ENCODE data around the gene ATF4. TPM values are rescaled to one million over a fixed set of nuclear protein-coding genes. Genes with fewer than 3 reads are reported as not detected.

ATF4 gene
- total and polyA plus RNA-seq, 2 of the 8 experiments (the other 6 are each of a cell fraction or from before 2014, with no cell fraction given), result 553 to 704 TPM

DNA sequence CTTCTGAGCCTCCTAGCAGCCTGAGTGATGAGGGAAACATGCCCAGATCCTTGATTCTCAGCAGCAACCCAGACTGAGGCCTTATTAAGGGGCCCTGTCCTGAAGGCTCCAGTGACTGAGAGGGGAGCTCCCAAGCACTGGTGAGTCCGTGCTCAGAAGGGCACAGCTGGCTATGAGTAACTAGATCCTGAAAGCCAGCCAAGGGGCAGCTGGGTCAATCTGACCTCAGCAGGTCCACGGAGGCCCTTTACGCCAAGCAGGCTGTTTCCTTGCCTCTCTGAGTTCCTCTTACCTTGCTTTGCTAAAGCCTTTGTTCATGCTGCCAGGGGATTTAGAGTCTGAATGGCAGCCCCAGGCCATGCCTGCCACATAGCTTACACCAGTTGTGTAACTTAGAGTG, 37.6 kb upstream of the ATF4 start:
- no peak overlapping the region for H4K5ac ChIP-seq (ENCODE audit: insufficient read length, low read depth, low read length)
- H3K79me1 ChIP-seq (ENCODE audit: low read depth, low read length), result no peaks in the 10 kb centered on the region; the same call in none of the 2 replicates
- H3K9me3 ChIP-seq (ENCODE audit: insufficient read depth in 2 of 2, low read depth in 1 of 2, low read length in 1 of 2), result no peaks in the 10 kb centered on the region
- H2AFZ ChIP-seq (ENCODE audit: low read length), result no peak overlapping the region
- 97% methylated on average over 3 of the region's 3 CpGs; no CpG with 5 or more reads in 1 of the 2 experiments for WGBS, 2 experiments (ENCODE audit: extremely low coverage in 1 of 2, insufficient coverage in 1 of 2, insufficient read length in 1 of 2, insufficient replicate concordance in 2 of 2, low coverage in 1 of 2, low lambda C conversion rate in 2 of 2, missing lambda C conversion rate in 1 of 2)
- CTCF ChIA-PET (ENCODE audit: partially characterized antibody), result interaction anchor here (0.6 to 11.1 kb wide), 12 partner anchors 7 to 151 kb away, joined by 3 to 120 read pairs (median 4); no protein-coding TSS in a partner anchor
- H4K8ac ChIP-seq (ENCODE audit: extremely low read depth, insufficient read depth, low read length), result no peak overlapping the region
- no peak overlapping the region for H2BK120ac ChIP-seq (replicated peaks; ENCODE audit: low read depth, low read length)
- H2AK5ac ChIP-seq (ENCODE audit: low read depth, low read length), result no peak overlapping the region
- no peaks in the 10 kb centered on the region; a peak in 1 of 7 replicates for H3K27me3 ChIP-seq (replicated peaks in 1 of 4; ENCODE audit: control insufficient read depth in 3 of 4, extremely low read depth in 1 of 4, insufficient read depth in 3 of 4, low read length in 3 of 4)
- TF ChIP-seq ATF3 (IDR thresholded peaks at IDR 0.05; ENCODE audit: insufficient read depth, low read depth, low read length) (no peak), CREB1 (IDR thresholded peaks at IDR 0.05) (no peak), SP2 (IDR thresholded peaks at IDR 0.05; ENCODE audit: low read length) (no peak), CEBPB (IDR thresholded peaks at IDR 0.05; ENCODE audit: low read depth, low read length) (no peak), E2F6 (IDR thresholded peaks at IDR 0.05) (no peak), CBX8 (IDR thresholded peaks at IDR 0.05; ENCODE audit: borderline replicate concordance, low read depth, low read length) (no peak), EZH2 (IDR thresholded peaks at IDR 0.05; ENCODE audit: low read depth, low read length, severe bottlenecking) (no peak), RFX5 (IDR thresholded peaks at IDR 0.05; ENCODE audit: borderline replicate concordance, low read depth, low read length) (no peak), HDAC6 (IDR thresholded peaks at IDR 0.05; ENCODE audit: low read depth, low read length) (no peak), TAF7 (optimal IDR thresholded peaks at IDR 0.05; ENCODE audit: borderline replicate concordance, low read depth, low read length) (no peak), SP1 (IDR thresholded peaks at IDR 0.05; ENCODE audit: low read depth, low read length) (no peak), RAD21 (IDR thresholded peaks at IDR 0.05 in 1 of 2, conservative IDR thresholded peaks at IDR 0.05 in 1 of 2; ENCODE audit: low read depth in 2 of 2, low read length in 2 of 2) (no peak)
- H3K79me2 ChIP-seq (ENCODE audit: control insufficient read depth in 1 of 2, insufficient read depth in 2 of 2, low read length in 2 of 2), result no peaks in the 10 kb centered on the region
- H4K91ac ChIP-seq (replicated peaks; ENCODE audit: insufficient read length, low read length), result no peak overlapping the region
- DNase-seq (ENCODE audit: low read depth in 1 of 2, low spot score in 2 of 2), result no peak
- no peak overlapping the region for H3K18ac ChIP-seq (ENCODE audit: extremely low read depth, low read length)
- no peak overlapping the region for H3K14ac ChIP-seq (ENCODE audit: insufficient read length)
- H3K27ac ChIP-seq (ENCODE audit: low read depth, low read length), result no peak overlapping the region
- H3K4me1 ChIP-seq (replicated peaks in 1 of 4; ENCODE audit: control insufficient read depth in 3 of 4, insufficient read depth in 4 of 4, low read length in 3 of 4), result no peaks in the 10 kb centered on the region
- H2BK12ac ChIP-seq (ENCODE audit: low read depth, low read length), result no peak overlapping the region
- FAIRE-seq, result no peak
- H3K4me2 ChIP-seq (ENCODE audit: insufficient read depth in 1 of 2, low read depth in 2 of 2, low read length in 2 of 2), result no peak overlapping the region
- POLR2A ChIA-PET (ENCODE audit: partially characterized antibody), result interaction anchor here (1.1 to 2.3 kb wide), 4 partner anchors 16 to 171 kb away, joined by 3 to 9 read pairs (median 4); partner anchors contain the start of gene RPS19BP1
- no peak overlapping the region for H3K4me3 ChIP-seq (ENCODE audit: extremely low read depth in 1 of 4, insufficient read depth in 2 of 4, low read depth in 3 of 4, low read length in 4 of 4)
- H3K23ac ChIP-seq (ENCODE audit: insufficient read length), result no peak overlapping the region
- H2BK20ac ChIP-seq (ENCODE audit: low read length), result no peak overlapping the region
- no peak overlapping the region for H3K56ac ChIP-seq (replicated peaks; ENCODE audit: insufficient read length, low read depth, low read length)
- H2BK5ac ChIP-seq (ENCODE audit: low read depth, low read length), result no peak overlapping the region
- H3K9ac ChIP-seq (replicated peaks in 1 of 4; ENCODE audit: extremely low read depth in 1 of 4, low read depth in 3 of 4, low read length in 3 of 4), result no peak overlapping the region
- peaks cover 9 to 16% of the 10 kb centered on the region in 2 experiments for H4K20me1 ChIP-seq (replicated peaks in 1 of 2; ENCODE audit: control insufficient read depth in 1 of 2, insufficient read depth in 2 of 2, low read length in 2 of 2)
- H3K23me2 ChIP-seq (ENCODE audit: low read depth, low read length), result no peaks in the 10 kb centered on the region
- no peaks in the 10 kb centered on the region for H3K36me3 ChIP-seq (ENCODE audit: control insufficient read depth in 2 of 4, insufficient read depth in 4 of 4, low read length in 3 of 4)
- H3K4ac ChIP-seq (replicated peaks; ENCODE audit: insufficient read length, low read depth, low read length), result no peak overlapping the region
- no peak overlapping the region for H2BK15ac ChIP-seq (ENCODE audit: low read length)

Measured in H1 (cell line).